ENCODE data around the gene CLIP1. TPM values are rescaled to one million over a fixed set of nuclear protein-coding genes. Genes with fewer than 3 reads are reported as not detected.

The CLIP1 gene
- total and polyA plus RNA-seq, 4 donors: 26.6 to 93.7 (median 45.8) TPM

DNA sequence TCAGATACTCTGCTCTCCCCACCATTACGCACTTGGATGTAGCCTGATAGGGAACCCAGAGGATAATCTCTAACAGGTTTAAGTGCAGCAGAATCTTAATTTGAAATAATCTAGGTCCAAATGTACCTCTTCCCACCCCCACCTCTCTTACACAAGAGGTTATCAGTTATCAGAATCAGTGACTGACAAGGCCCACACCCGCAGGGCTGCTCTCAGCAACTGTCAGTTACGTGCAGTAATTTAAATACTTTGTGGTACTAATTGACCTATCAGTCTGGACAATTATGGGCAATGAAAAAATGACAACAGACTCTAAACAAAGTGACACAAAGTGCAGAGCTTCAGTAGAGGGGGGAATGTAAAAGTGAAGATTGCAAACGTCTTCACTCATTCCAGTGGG is 74.0 kb downstream of the CLIP1 start:
- TF ChIP-seq, protein P1, sequence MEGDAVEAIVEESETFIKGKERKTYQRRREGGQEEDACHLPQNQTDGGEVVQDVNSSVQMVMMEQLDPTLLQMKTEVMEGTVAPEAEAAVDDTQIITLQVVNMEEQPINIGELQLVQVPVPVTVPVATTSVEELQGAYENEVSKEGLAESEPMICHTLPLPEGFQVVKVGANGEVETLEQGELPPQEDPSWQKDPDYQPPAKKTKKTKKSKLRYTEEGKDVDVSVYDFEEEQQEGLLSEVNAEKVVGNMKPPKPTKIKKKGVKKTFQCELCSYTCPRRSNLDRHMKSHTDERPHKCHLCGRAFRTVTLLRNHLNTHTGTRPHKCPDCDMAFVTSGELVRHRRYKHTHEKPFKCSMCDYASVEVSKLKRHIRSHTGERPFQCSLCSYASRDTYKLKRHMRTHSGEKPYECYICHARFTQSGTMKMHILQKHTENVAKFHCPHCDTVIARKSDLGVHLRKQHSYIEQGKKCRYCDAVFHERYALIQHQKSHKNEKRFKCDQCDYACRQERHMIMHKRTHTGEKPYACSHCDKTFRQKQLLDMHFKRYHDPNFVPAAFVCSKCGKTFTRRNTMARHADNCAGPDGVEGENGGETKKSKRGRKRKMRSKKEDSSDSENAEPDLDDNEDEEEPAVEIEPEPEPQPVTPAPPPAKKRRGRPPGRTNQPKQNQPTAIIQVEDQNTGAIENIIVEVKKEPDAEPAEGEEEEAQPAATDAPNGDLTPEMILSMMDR (IDR thresholded peaks at IDR 0.05; ENCODE audit: control extremely low read depth, extremely low read depth): no peak
- no peaks in the 10 kb centered on the region for H3K4me1 ChIP-seq (ENCODE audit: control insufficient read depth in 5 of 5, insufficient read depth in 5 of 5, low read length in 5 of 5)
- 93 to 96% methylated on average over 4 of the region's 4 CpGs for WGBS, 2 donors
- no peak overlapping the region for H3K4me3 ChIP-seq
- no peak overlapping the region for H3K9ac ChIP-seq (ENCODE audit: insufficient read depth in 1 of 2, low read length in 2 of 2)
- H3K36me3 ChIP-seq (ENCODE audit: control insufficient read depth in 4 of 4, insufficient read depth in 4 of 4, low read length in 4 of 4): peaks cover 9 to 23% (median 13%) of the 10 kb centered on the region in 4 donors
- ATAC-seq (ENCODE audit: insufficient read depth, low FRiP score) (no peak), DNase-seq (no peak)
- H3K27ac ChIP-seq (ENCODE audit: low read depth in 1 of 2, low read length in 1 of 2): no peak overlapping the region
- no peaks in the 10 kb centered on the region for H3K27me3 ChIP-seq (ENCODE audit: control insufficient read depth in 3 of 3, insufficient read depth in 3 of 3, low read length in 2 of 3)
- no peaks in the 10 kb centered on the region for H3K9me3 ChIP-seq (ENCODE audit: control insufficient read depth in 4 of 4, insufficient read depth in 3 of 4, low read length in 3 of 4)

DNA sequence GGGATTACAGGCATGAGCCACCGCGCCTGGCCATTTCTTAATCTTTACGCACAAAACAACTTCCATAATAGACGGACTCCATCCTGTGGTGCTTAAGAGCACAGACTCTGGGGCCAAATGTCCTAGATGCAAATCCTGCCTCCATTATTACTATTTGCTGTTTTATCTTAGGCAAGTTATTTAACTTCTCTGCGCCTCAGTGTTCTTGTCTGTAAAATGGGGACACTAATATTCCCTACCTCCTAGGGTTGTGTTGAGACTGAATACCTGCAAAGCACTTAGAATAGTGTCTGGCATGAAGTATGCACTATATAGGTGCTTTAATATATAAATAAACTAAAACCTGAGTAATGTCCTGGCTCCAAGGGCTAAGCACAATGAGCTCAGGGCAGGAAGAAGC is 76.4 kb downstream of the CLIP1 start:
- H3K36me3 ChIP-seq (ENCODE audit: control insufficient read depth in 4 of 4, insufficient read depth in 4 of 4, low read length in 4 of 4): peaks cover 5 to 18% (median 10%) of the 10 kb centered on the region in 4 donors
- no peak for ATAC-seq (ENCODE audit: insufficient read depth, low FRiP score)

DNA sequence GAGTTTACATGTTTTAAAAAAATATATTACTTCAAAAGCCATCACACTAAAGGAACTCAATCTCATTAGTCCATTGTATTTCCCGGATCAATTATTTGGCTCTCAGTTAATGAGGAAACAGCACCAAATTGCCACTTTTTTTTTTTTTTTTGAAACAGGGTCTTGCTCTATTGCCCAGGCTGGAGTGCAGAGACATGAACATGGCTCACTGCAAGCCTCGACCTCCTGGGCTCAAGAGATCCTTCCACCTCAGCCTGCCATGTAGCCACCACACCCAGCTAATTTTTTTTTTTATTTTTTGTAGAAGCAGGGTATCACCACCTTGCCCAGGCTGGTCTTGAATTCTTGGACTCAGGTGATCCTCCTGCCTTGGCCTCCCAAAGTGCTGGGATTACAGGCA is 77.4 kb downstream of the CLIP1 start:
- ATAC-seq (ENCODE audit: insufficient read depth, low FRiP score): no peak
- TF ChIP-seq, protein P1 (IDR thresholded peaks at IDR 0.05; ENCODE audit: control extremely low read depth, extremely low read depth): no peak
- peaks cover 0 to 17% (median 12%) of the 10 kb centered on the region in 4 donors for H3K36me3 ChIP-seq (ENCODE audit: control insufficient read depth in 4 of 4, insufficient read depth in 4 of 4, low read length in 4 of 4)
- no peaks in the 10 kb centered on the region for H3K27me3 ChIP-seq (ENCODE audit: control insufficient read depth in 3 of 3, insufficient read depth in 3 of 3, low read length in 2 of 3)
- 86 to 91% methylated on average over 2 of the region's 2 CpGs for WGBS, 2 donors
- H3K9ac ChIP-seq (ENCODE audit: insufficient read depth in 1 of 2, low read length in 2 of 2): no peak overlapping the region
- no peaks in the 10 kb centered on the region for H3K9me3 ChIP-seq (ENCODE audit: control insufficient read depth in 4 of 4, insufficient read depth in 3 of 4, low read length in 3 of 4)
- H3K4me1 ChIP-seq (ENCODE audit: control insufficient read depth in 5 of 5, insufficient read depth in 5 of 5, low read length in 5 of 5): no peaks in the 10 kb centered on the region
- H3K27ac ChIP-seq (ENCODE audit: low read depth in 1 of 2, low read length in 1 of 2): no peak overlapping the region
- no peak for DNase-seq
- H3K4me3 ChIP-seq: no peak overlapping the region

More for the DNA sequence above, 76.4 kb downstream of the CLIP1 start:
- no peaks in the 10 kb centered on the region for H3K4me1 ChIP-seq (ENCODE audit: control insufficient read depth in 5 of 5, insufficient read depth in 5 of 5, low read length in 5 of 5)
- TF ChIP-seq, protein P1 (IDR thresholded peaks at IDR 0.05; ENCODE audit: control extremely low read depth, extremely low read depth): no peak
- WGBS, 2 donors: 96 to 97% methylated on average over 5 of the region's 5 CpGs
- H3K27ac ChIP-seq (ENCODE audit: low read depth in 1 of 2, low read length in 1 of 2): no peak overlapping the region
- no peak for DNase-seq
- no peaks in the 10 kb centered on the region for H3K27me3 ChIP-seq (ENCODE audit: control insufficient read depth in 3 of 3, insufficient read depth in 3 of 3, low read length in 2 of 3)
- H3K9me3 ChIP-seq (ENCODE audit: control insufficient read depth in 4 of 4, insufficient read depth in 3 of 4, low read length in 3 of 4): no peaks in the 10 kb centered on the region
- no peak overlapping the region for H3K4me3 ChIP-seq
- H3K9ac ChIP-seq (ENCODE audit: insufficient read depth in 1 of 2, low read length in 2 of 2): no peak overlapping the region

Measured in lung (tissue), 12 donors.